GM12878 (cell line): ENCODE data around the gene INO80. TPM values are rescaled to one million over a fixed set of nuclear protein-coding genes. Genes with fewer than 3 reads are reported as not detected.

Experiments used
- BCLAF1 ChIP-seq: fragments of 450-650 bp; IDR thresholded peaks from 2 replicates; pipeline ENCODE4 v1.6.1; 2017; ENCODE audit warnings: antibody characterized with exemption, mild to moderate bottlenecking, moderate library complexity
- CEBPB ChIP-seq, 2 experiments: fragments of 150-350 bp in 1 of 2; IDR thresholded peaks; 2 replicates each; pipeline ENCODE4 v1.6.1; 2012 to 2014; ENCODE audit warnings: low read depth in 2 of 2, low read length in 2 of 2, borderline replicate concordance in 1 of 2, inconsistent platforms in 1 of 2
- CEBPZ ChIP-seq: fragments of 150-350 bp; IDR thresholded peaks from 2 replicates; pipeline ENCODE4 v1.6.1; 2016; ENCODE audit warnings: low read depth, low read length
- CHD1 ChIP-seq: IDR thresholded peaks from 2 replicates; pipeline ENCODE4 v1.6.1; 2012; ENCODE audit warnings: low read depth, low read length, improper control_type of control experiment
- IKZF1 ChIP-seq: fragments of 450-650 bp; conservative IDR thresholded peaks from 2 replicates; pipeline ENCODE4 v1.6.1; 2017; ENCODE audit warnings: antibody characterized with exemption, mild to moderate bottlenecking
- IRF3 ChIP-seq: fragments of 450-650 bp; IDR thresholded peaks from 2 replicates; pipeline ENCODE4 v1.6.1; 2014; ENCODE audit warnings: mild to moderate bottlenecking
- MLLT1 ChIP-seq: fragments of 450-650 bp; IDR thresholded peaks from 2 replicates; pipeline ENCODE4 v1.6.1; 2016; ENCODE audit warnings: mild to moderate bottlenecking
- NFXL1 ChIP-seq: fragments of 450-650 bp; IDR thresholded peaks from 2 replicates; pipeline ENCODE4 v1.6.1; 2017; ENCODE audit warnings: antibody characterized with exemption, mild to moderate bottlenecking, borderline replicate concordance
- PAX8 ChIP-seq: fragments of 450-650 bp; IDR thresholded peaks from 2 replicates; pipeline ENCODE4 v1.6.1; 2017; ENCODE audit warnings: mild to moderate bottlenecking, moderate library complexity
- POLR2AphosphoS5 ChIP-seq: IDR thresholded peaks from 2 replicates; pipeline ENCODE4 v1.6.1; 2011; ENCODE audit warnings: mild to moderate bottlenecking, low read length, inconsistent platforms
- POU2F2 ChIP-seq: IDR thresholded peaks from 3 replicates; pipeline ENCODE4 v1.6.1; 2011; ENCODE audit warnings: low read depth, mild to moderate bottlenecking, low read length, borderline replicate concordance
- RAD21 ChIP-seq: IDR thresholded peaks from 2 replicates; pipeline ENCODE4 v1.6.1; 2011; ENCODE audit warnings: mild to moderate bottlenecking, low read depth, low read length, moderate library complexity; ENCODE audit not compliant: insufficient read depth
- RBBP5 ChIP-seq: fragments of 200-600 bp; sonication (generic); conservative IDR thresholded peaks from 2 replicates; pipeline ENCODE4 v1.6.1; 2016
- REST ChIP-seq: IDR thresholded peaks from 2 replicates; pipeline ENCODE4 v1.6.1; 2012; ENCODE audit warnings: mild to moderate bottlenecking, low read depth, low read length
- SUPT20H ChIP-seq: IDR thresholded peaks from 2 replicates; pipeline ENCODE4 v1.6.1; 2011; ENCODE audit warnings: low read depth, mild to moderate bottlenecking, low read length, moderate library complexity, borderline replicate concordance; ENCODE audit not compliant: control insufficient read depth
- ZNF274 ChIP-seq: IDR thresholded peaks from one replicate; pipeline ENCODE4 v1.8.0; 2011; ENCODE audit not compliant: insufficient read length, insufficient read depth
- ZZZ3 ChIP-seq: IDR thresholded peaks from 2 replicates; pipeline ENCODE4 v1.6.1; 2011; ENCODE audit warnings: low read depth; ENCODE audit not compliant: control insufficient read depth, insufficient read length
- polyA plus RNA-seq, 11 experiments: library from polyadenylated mRNA; depleted of rRNA in 4 of 11; unstranded in 6 of 11; stranded (reverse) in 5 of 11; fragments of >200 nt; fragmentation: Nextera tagmentation in 4 of 11; fragmentation: Illumina TruSeq in 1 of 11; extraction: Ambion mirVana in 4 of 11; extraction: Trizol in 1 of 11; gene quantifications; 1 replicate in 1 of 11; 2 replicates in 10 of 11; pipeline versions ENCODE4 v1.2.1 to v1.2.3, GENCODE V29; 2011 to 2016; ENCODE audit warnings: inconsistent platforms in 2 of 11, missing spikeins in 2 of 11, low read depth in 1 of 11
- total RNA-seq, 4 experiments: library from RNA; depleted of rRNA in 3 of 4; stranded (reverse); fragments of >200 nt in 3 of 4; fragmentation: Illumina TruSeq in 1 of 4; extraction: Trizol in 1 of 4; gene quantifications; 2 replicates each; pipeline versions ENCODE4 v1.2.1 to v1.2.3, GENCODE V29; 2013 to 2021

Gene INO80
- total and polyA plus RNA-seq, 10 of the 15 experiments (the other 5 are each of a cell fraction or from before 2014, with no cell fraction given) = 4.5 to 25.0 (median 14.2) TPM

GRCh38 chr15:41022487-41023090, 93.5 kb downstream of the INO80 start (continued):
- no peak for TF ChIP-seq IRF3
- no peak for TF ChIP-seq REST
- no peak for TF ChIP-seq ZNF274
- no peak for TF ChIP-seq CEBPB (IDR thresholded peaks at IDR 0.05; ENCODE audit: borderline replicate concordance in 1 of 2, low read depth in 2 of 2, low read length in 2 of 2)
- peak; percentile 87 for TF ChIP-seq RAD21
- TF ChIP-seq BCLAF1 = no peak
- no peak for TF ChIP-seq IKZF1
- no peak for TF ChIP-seq CEBPZ
- TF ChIP-seq CHD1 = no peak
- TF ChIP-seq POU2F2 = no peak
- TF ChIP-seq ZZZ3 = no peak
- no peak for TF ChIP-seq NFXL1
- TF ChIP-seq POLR2AphosphoS5 = no peak
- TF ChIP-seq MLLT1 = no peak
- TF ChIP-seq SUPT20H = no peak
- TF ChIP-seq PAX8 = no peak
- no peak for TF ChIP-seq RBBP5
- TF ChIP-seq, all 136 proteins: peak for 5
